HepG2 (cell line): Measurements from ENCODE around the gene UBE2J1. TPM values are rescaled to one million over a fixed set of nuclear protein-coding genes. Genes with fewer than 3 reads are reported as not detected.

Source experiments
- ARHGAP35 ChIP-seq: sonication (generic); formaldehyde crosslinking; IDR thresholded peaks from 2 replicates; pipeline ENCODE4 v1.9.0; 2022; ENCODE audit warnings: mild to moderate bottlenecking, inconsistent platforms, moderate library complexity, missing genetic modification reagents, borderline replicate concordance
- CEBPG ChIP-seq: IDR thresholded peaks from 2 replicates; pipeline ENCODE4 v1.6.1; 2016
- FOXA1 ChIP-seq, 2 experiments: fragments of 450-650 bp in 1 of 2; sonication (generic) in 1 of 2; formaldehyde crosslinking in 1 of 2; IDR thresholded peaks; 2 replicates each; pipeline versions ENCODE4 v1.4.0 to v1.6.1; 2016 to 2020; ENCODE audit warnings: missing genetic modification reagents in 1 of 2
- GRHL1 ChIP-seq: sonication (generic); formaldehyde crosslinking; conservative IDR thresholded peaks from 2 replicates; pipeline ENCODE4 v1.8.0; 2022; ENCODE audit warnings: missing genetic modification reagents
- HDAC1 ChIP-seq: sonication (generic); formaldehyde crosslinking; IDR thresholded peaks from 2 replicates; pipeline ENCODE4 v1.5.1; 2020; ENCODE audit warnings: mild to moderate bottlenecking, missing genetic modification reagents
- KDM1A ChIP-seq: IDR thresholded peaks from 2 replicates; pipeline ENCODE4 v1.6.1; 2016; ENCODE audit warnings: missing compliant biosample characterization
- NFYC ChIP-seq: IDR thresholded peaks from 2 replicates; pipeline ENCODE4 v1.6.1; 2016; ENCODE audit warnings: missing genetic modification reagents, missing compliant biosample characterization
- NR2C2 ChIP-seq: sonication (generic); formaldehyde crosslinking; IDR thresholded peaks from 2 replicates; pipeline ENCODE4 v1.4.0; 2020; ENCODE audit warnings: missing genetic modification reagents, mild to moderate bottlenecking, moderate library complexity, borderline replicate concordance
- RFX1 ChIP-seq: fragments of 450-650 bp; IDR thresholded peaks from 2 replicates; pipeline ENCODE4 v1.6.1; 2017
- RFX3 ChIP-seq: IDR thresholded peaks from 2 replicates; pipeline ENCODE4 v1.6.1; 2016; ENCODE audit warnings: missing biosample characterization, missing genetic modification reagents
- SMAD3 ChIP-seq: sonication (generic); formaldehyde crosslinking; IDR thresholded peaks from 2 replicates; pipeline ENCODE4 v1.4.0; 2020; ENCODE audit warnings: missing genetic modification reagents
- TCF7 ChIP-seq: sonication (generic); IDR thresholded peaks from 2 replicates; pipeline ENCODE4 v1.6.1; 2016; ENCODE audit warnings: antibody characterized with exemption, low read depth
- ZBTB7A ChIP-seq: sonication (generic); formaldehyde crosslinking; IDR thresholded peaks from 2 replicates; pipeline ENCODE4 v1.8.0; 2022; ENCODE audit warnings: mild to moderate bottlenecking, missing genetic modification reagents
- ZBTB7B ChIP-seq: sonication (generic); formaldehyde crosslinking; IDR thresholded peaks from 2 replicates; pipeline ENCODE4 v1.4.0; 2020; ENCODE audit warnings: missing genetic modification reagents
- ZNF670 ChIP-seq: sonication (generic); formaldehyde crosslinking; IDR thresholded peaks from 2 replicates; pipeline ENCODE4 v1.8.0; 2022; ENCODE audit warnings: mild to moderate bottlenecking, missing genetic modification reagents, borderline replicate concordance
- ZNF713 ChIP-seq: sonication (generic); formaldehyde crosslinking; IDR thresholded peaks from 2 replicates; pipeline ENCODE4 v1.4.0; 2020; ENCODE audit warnings: mild to moderate bottlenecking, missing genetic modification reagents
- ZNF883 ChIP-seq: sonication (generic); formaldehyde crosslinking; IDR thresholded peaks from 2 replicates; pipeline ENCODE4 v1.5.1; 2020; ENCODE audit warnings: mild to moderate bottlenecking, missing genetic modification reagents; ENCODE audit errors: not compliant biosample characterization
- polyA plus RNA-seq, 8 experiments: library from polyadenylated mRNA; depleted of rRNA in 3 of 8; stranded (reverse) in 7 of 8; unstranded in 1 of 8; fragments of >200 nt; fragmentation: Illumina TruSeq in 4 of 8; extraction: Trizol in 4 of 8; gene quantifications; 2 replicates each; pipeline versions ENCODE4 v1.2.1 to v1.2.3, GENCODE V29; 2011 to 2016; ENCODE audit warnings: low read depth in 4 of 8, missing spikeins in 1 of 8, mixed read lengths in 1 of 8; ENCODE audit not compliant: insufficient read depth in 1 of 8
- total RNA-seq, 5 experiments: library from RNA; depleted of rRNA; stranded (reverse); fragments of >200 nt; fragmentation: Illumina TruSeq; extraction: Trizol; gene quantifications; 2 replicates each; pipeline ENCODE4 v1.2.3, GENCODE V29; 2016; ENCODE audit warnings: low read depth in 1 of 5
- TF ChIP-seq, protein P1 (sequence below): IDR thresholded peaks from 2 replicates; pipeline ENCODE4 v1.6.1; 2012; ENCODE audit warnings: low read length, improper control_type of control experiment
- TF ChIP-seq, protein P2 (sequence below), 2 experiments: sonication (generic) in 1 of 2; formaldehyde crosslinking in 1 of 2; IDR thresholded peaks; 2 replicates each; pipeline versions ENCODE4 v1.4.0 to v1.6.1; 2018 to 2020; ENCODE audit warnings: missing genetic modification reagents in 2 of 2, borderline replicate concordance in 1 of 2, low read depth in 1 of 2, mild to moderate bottlenecking in 1 of 2, missing biosample characterization in 1 of 2

Gene UBE2J1
- total and polyA plus RNA-seq, 2 of the 13 experiments (the other 11 are each of a cell fraction or from before 2014, with no cell fraction given): 19.3 to 24.6 TPM

DNA sequence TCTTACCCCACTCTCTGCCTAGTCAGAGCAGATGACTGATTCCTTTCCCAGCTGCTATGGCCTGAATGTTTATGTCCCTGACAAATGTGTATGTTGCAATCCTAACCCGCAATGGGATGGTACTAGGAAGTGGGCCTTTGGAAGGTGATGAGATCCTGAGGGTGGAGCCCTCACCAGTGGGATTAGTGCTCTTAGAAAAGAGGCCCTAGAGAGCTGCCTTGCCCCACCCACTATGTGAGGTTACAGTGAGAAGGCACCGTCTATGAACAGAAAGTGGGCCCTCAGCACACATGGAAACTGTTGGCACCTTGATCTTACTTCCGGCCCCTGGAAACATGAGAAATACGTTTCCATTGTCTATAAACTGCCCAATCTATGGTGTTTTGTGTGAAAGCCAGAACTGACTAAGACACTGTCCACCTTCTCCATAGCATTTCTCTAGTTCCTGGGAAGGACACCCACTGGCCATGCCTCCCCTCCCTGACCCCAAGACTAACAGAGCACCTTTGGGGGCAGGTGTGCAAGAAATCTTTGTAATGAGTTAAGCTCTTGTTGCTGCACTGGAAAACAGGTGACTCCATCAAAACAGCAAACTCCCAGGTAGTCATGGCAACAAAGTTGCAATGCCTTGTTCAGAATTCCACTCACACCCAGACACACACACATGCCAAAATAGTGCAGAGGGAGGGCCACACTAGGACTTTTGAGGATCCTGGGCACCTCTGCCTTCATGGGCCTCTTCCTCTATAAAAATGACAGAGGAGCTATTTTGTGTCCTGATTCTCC is 53.6 kb downstream of the UBE2J1 start (continued):
- TF ChIP-seq, protein P1, sequence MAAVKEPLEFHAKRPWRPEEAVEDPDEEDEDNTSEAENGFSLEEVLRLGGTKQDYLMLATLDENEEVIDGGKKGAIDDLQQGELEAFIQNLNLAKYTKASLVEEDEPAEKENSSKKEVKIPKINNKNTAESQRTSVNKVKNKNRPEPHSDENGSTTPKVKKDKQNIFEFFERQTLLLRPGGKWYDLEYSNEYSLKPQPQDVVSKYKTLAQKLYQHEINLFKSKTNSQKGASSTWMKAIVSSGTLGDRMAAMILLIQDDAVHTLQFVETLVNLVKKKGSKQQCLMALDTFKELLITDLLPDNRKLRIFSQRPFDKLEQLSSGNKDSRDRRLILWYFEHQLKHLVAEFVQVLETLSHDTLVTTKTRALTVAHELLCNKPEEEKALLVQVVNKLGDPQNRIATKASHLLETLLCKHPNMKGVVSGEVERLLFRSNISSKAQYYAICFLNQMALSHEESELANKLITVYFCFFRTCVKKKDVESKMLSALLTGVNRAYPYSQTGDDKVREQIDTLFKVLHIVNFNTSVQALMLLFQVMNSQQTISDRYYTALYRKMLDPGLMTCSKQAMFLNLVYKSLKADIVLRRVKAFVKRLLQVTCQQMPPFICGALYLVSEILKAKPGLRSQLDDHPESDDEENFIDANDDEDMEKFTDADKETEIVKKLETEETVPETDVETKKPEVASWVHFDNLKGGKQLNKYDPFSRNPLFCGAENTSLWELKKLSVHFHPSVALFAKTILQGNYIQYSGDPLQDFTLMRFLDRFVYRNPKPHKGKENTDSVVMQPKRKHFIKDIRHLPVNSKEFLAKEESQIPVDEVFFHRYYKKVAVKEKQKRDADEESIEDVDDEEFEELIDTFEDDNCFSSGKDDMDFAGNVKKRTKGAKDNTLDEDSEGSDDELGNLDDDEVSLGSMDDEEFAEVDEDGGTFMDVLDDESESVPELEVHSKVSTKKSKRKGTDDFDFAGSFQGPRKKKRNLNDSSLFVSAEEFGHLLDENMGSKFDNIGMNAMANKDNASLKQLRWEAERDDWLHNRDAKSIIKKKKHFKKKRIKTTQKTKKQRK: no peak
- TF ChIP-seq, protein P2, sequence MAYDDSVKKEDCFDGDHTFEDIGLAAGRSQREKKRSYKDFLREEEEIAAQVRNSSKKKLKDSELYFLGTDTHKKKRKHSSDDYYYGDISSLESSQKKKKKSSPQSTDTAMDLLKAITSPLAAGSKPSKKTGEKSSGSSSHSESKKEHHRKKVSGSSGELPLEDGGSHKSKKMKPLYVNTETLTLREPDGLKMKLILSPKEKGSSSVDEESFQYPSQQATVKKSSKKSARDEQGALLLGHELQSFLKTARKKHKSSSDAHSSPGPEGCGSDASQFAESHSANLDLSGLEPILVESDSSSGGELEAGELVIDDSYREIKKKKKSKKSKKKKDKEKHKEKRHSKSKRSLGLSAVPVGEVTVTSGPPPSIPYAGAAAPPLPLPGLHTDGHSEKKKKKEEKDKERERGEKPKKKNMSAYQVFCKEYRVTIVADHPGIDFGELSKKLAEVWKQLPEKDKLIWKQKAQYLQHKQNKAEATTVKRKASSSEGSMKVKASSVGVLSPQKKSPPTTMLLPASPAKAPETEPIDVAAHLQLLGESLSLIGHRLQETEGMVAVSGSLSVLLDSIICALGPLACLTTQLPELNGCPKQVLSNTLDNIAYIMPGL (CRISPR knock-in tag; IDR thresholded peaks at IDR 0.05; ENCODE audit: borderline replicate concordance in 1 of 2, low read depth in 1 of 2): no peak
- TF ChIP-seq ZNF883 (CRISPR knock-in tag): no peak
- no peak for TF ChIP-seq ZNF670 (CRISPR knock-in tag)
- TF ChIP-seq SMAD3 (CRISPR knock-in tag): no peak
- TF ChIP-seq CEBPG (CRISPR knock-in tag): peak; percentile 68
- no peak for TF ChIP-seq ZBTB7B (CRISPR knock-in tag)
- TF ChIP-seq HDAC1 (CRISPR knock-in tag): no peak
- no peak for TF ChIP-seq GRHL1 (CRISPR knock-in tag)
- TF ChIP-seq RFX3: 0 out of 2 replicates have a peak, but pooled peaks have one; percentile 32
- TF ChIP-seq ZNF713 (CRISPR knock-in tag): no peak
- TF ChIP-seq ZBTB7A (CRISPR knock-in tag): no peak
- TF ChIP-seq FOXA1 (IDR thresholded peaks at IDR 0.05): no peak
- no peak for TF ChIP-seq FOXA1 (CRISPR knock-in tag; IDR thresholded peaks at IDR 0.05)
- no peak for TF ChIP-seq NR2C2 (CRISPR knock-in tag)
- TF ChIP-seq RFX1: 0 out of 2 replicates have a peak, but pooled peaks have one; percentile 27
- 0 out of 2 replicates have a peak, but pooled peaks have one; percentile 21 for TF ChIP-seq KDM1A
- TF ChIP-seq NFYC (CRISPR knock-in tag): no peak
- TF ChIP-seq ARHGAP35: no peak
- TF ChIP-seq TCF7: peak; percentile 39; the same call in 1 of the 2 replicates
